Cardiac muscle cell (in vitro differentiated cells and primary cell): ENCODE data around the gene ARHGAP10. TPM values are rescaled to one million over a fixed set of nuclear protein-coding genes. Genes with fewer than 3 reads are reported as not detected.
A peak's percentile ranks its signal among the peaks of the same experiment; 100 is the strongest.

Experiments
- DNase-seq, 2 donors: peaks; one replicate each; pipeline versions ENCODE4 v3.0.0 to v3.0.0-alpha.2; 2010 to 2017; ENCODE audit warnings: low read depth in 1 of 2, low spot score in 1 of 2
- H3K27ac ChIP-seq: fragments of 200-600 bp; sonication (generic); 2 replicates; pipeline ENCODE4 v1.5.1; 2016
- H3K27me3 ChIP-seq: fragments of 200-600 bp; sonication (generic); 2 replicates; pipeline ENCODE4 v1.6.0; 2016; ENCODE audit warnings: control low read depth
- H3K36me3 ChIP-seq: fragments of 200-600 bp; sonication (generic); 2 replicates; pipeline ENCODE4 v1.5.1; 2016; ENCODE audit warnings: control low read depth
- H3K4me1 ChIP-seq: fragments of 200-600 bp; sonication (generic); 2 replicates; pipeline ENCODE4 v1.8.1; 2017; ENCODE audit warnings: low read depth, mild to moderate bottlenecking, mixed run types
- H3K4me3 ChIP-seq: fragments of 200-600 bp; sonication (generic); 2 replicates; pipeline ENCODE4 v1.5.1; 2016; ENCODE audit warnings: mild to moderate bottlenecking
- H3K9me3 ChIP-seq: fragments of 200-600 bp; sonication (generic); 2 replicates; pipeline ENCODE4 v1.5.1; 2017; ENCODE audit warnings: low read depth, mild to moderate bottlenecking, control low read depth
- CTCF ChIP-seq: IDR thresholded peaks from 2 replicates; pipeline ENCODE4 v1.5.1; 2012; ENCODE audit warnings: low read depth, mild to moderate bottlenecking, low read length
- polyA plus RNA-seq: library from polyadenylated mRNA; unstranded; fragments of >200 nt; fragmentation: Nextera tagmentation; extraction: Ambion mirVana; gene quantifications from 2 replicates; pipeline ENCODE4 v1.2.1, GENCODE V29; 2016
- total RNA-seq: library from RNA; depleted of rRNA; stranded (reverse); fragments of >200 nt; gene quantifications from 2 replicates; pipeline ENCODE4 v1.2.3, GENCODE V29; 2016

The ARHGAP10 gene
- total and polyA plus RNA-seq, 2 experiments from 2014 or later, result 12.1 to 15.0 TPM

- no peak for TF ChIP-seq CTCF
- no peak for DNase-seq
- H3K4me1 ChIP-seq, result peaks cover 14% of the 10 kb centered on the region
- no peaks in the 10 kb centered on the region for H3K36me3 ChIP-seq
- no peak overlapping the region for H3K27ac ChIP-seq
- no peaks in the 10 kb centered on the region for H3K27me3 ChIP-seq
- H3K4me3 ChIP-seq, result no peak overlapping the region
- no peaks in the 10 kb centered on the region for H3K9me3 ChIP-seq
Observed at GRCh38 chr4:147955827-147956558, 224.1 kb downstream of the ARHGAP10 start.

DNA sequence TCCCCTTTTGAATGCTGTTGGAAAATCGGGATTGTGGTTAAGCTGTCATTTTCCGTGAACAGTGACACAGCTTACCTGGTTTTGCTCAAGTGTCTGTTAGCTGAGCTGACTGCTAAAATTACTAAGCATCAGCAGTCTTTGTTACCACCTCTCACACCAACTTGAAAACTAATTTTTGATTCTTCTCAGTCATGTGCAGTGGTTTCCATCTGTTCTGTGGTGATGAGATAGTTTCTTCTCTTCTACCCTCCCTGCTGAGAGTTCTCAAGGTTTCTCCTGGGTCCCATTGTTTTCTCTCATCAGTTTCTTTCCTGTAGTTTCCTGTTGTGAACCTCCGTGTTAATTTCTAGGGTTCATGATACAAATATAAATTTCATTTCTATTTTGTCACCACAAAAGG lies 225.6 kb downstream of the ARHGAP10 start:
- DNase-seq, result no peak
- H3K4me3 ChIP-seq, result no peak overlapping the region
- H3K27me3 ChIP-seq, result no peaks in the 10 kb centered on the region
- no peak for TF ChIP-seq CTCF
- no peaks in the 10 kb centered on the region for H3K9me3 ChIP-seq
- no peaks in the 10 kb centered on the region for H3K36me3 ChIP-seq
- peaks cover 14% of the 10 kb centered on the region for H3K4me1 ChIP-seq
- H3K27ac ChIP-seq, result no peak overlapping the region

DNA sequence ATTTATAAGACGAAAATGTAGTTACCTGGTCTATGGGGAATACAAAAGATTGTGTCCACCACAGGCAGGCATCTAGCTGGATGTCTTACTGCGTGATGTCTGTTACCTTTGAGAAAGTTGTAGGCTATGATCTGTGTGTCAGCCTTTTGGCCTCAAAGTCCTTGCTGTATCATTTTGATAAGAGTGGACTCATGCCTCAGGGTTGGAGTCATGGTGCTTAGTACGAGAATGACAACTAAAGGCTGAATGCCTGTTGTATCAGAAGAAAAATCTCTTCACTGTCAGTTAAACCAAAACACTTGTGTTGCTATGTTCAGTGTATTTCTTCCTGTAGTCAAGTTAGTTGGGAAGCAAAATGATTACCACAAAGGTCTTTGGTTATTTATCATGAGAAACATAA lies 226.2 kb downstream of the ARHGAP10 start:
- no peak for TF ChIP-seq CTCF

DNA sequence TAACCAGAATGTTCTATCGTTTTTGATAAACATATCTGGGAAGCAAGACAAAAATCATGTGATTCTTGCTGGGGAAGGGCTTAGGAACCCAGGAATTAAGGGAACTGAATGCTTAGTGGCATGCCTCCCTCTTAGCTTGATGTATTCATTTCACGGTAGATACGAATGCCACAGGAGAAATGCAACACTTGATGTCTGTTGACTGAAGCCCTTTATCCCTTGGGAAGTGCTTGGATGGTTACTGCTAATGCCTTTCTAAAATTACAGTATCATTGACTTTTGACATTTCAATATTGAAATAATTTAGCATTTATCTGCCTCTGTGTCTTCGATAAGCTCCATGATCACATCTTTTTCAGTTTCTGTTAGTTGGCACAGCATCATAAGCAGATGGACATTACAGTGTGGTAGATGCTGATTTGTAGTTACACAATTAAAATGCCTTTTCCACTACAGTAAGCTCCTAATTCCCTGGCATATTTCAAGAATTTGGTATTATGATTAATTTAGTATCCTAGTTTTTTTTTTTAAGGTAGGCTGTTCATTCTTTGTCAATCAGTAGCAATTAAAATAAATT lies 226.7 kb downstream of the ARHGAP10 start:
- peak in 1 of 2 donors; percentile 12 for DNase-seq
- Histone ChIP-seq H3K27ac (peak overlapping the region; percentile 18), H3K4me3 (no peak overlapping the region), H3K4me1 (peaks cover 14% of the 10 kb centered on the region), H3K36me3 (no peaks in the 10 kb centered on the region), H3K27me3 (no peaks in the 10 kb centered on the region), H3K9me3 (no peaks in the 10 kb centered on the region)
- no peak for TF ChIP-seq CTCF

More for the DNA sequence above, 226.2 kb downstream of the ARHGAP10 start:
- peaks cover 14% of the 10 kb centered on the region for H3K4me1 ChIP-seq
- no peak for DNase-seq
- H3K4me3 ChIP-seq, result no peak overlapping the region
- peak overlapping the region; percentile 18 for H3K27ac ChIP-seq
- no peaks in the 10 kb centered on the region for H3K27me3 ChIP-seq
- no peaks in the 10 kb centered on the region for H3K9me3 ChIP-seq
- no peaks in the 10 kb centered on the region for H3K36me3 ChIP-seq

DNA sequence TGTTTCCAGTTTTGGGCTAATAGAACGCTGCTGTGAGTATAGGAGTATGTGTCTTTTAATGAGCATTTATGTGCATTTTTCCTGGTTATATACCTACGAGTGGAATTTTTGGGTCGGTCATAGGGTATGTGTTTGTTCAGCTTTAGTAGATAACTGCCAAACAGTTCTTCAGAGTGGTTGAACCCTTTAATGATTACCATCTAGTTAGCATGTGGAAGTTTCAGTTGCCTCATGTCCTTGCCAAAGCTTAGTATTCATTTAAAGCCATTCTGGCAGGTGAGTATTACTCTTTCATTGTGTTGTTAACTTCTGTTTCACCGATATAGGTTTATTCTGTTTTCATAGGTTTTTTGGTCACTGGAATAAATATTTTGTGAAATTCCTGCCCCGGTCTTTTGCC lies 229.1 kb downstream of the ARHGAP10 start:
- H3K36me3 ChIP-seq, result no peaks in the 10 kb centered on the region
- H3K4me1 ChIP-seq, result peaks cover 14% of the 10 kb centered on the region
- no peak for TF ChIP-seq CTCF
- H3K27me3 ChIP-seq, result no peaks in the 10 kb centered on the region
- no peaks in the 10 kb centered on the region for H3K9me3 ChIP-seq
- no peak overlapping the region for H3K27ac ChIP-seq
- H3K4me3 ChIP-seq, result no peak overlapping the region
- no peak for DNase-seq
